Right ventricle myocardium superior (tissue), 1 donor: ENCODE measurements around the gene CTPS1. TPM values are rescaled to one million over a fixed set of nuclear protein-coding genes. Genes with fewer than 3 reads are reported as not detected.
A peak's percentile ranks its signal among the peaks of the same experiment; 100 is the strongest.

ENCODE experiments used
- ATAC-seq: fragments of 200-7000 bp; cut with Tn5 transposase; one replicate; pipeline ENCODE4 v1.9.1; 2020; ENCODE audit warnings: mild to moderate bottlenecking; ENCODE audit not compliant: poor library complexity
- DNase-seq: peaks from one replicate; pipeline ENCODE4 v3.0.0-alpha.2; 2020
- intact Hi-C: fragments of 100-400 bp; cut with DNase I; formaldehyde crosslinking; loops from one replicate; pipeline ENCODE4 v1.11.2; 2022
- total RNA-seq: library from RNA; stranded (reverse); fragmentation: NEBNext Ultra II Directional; extraction: Animal tissue kit (Norgen Biotek cat#: 25700); gene quantifications from one replicate; pipeline ENCODE4 v1.2.1, GENCODE V29; 2021
- donor health status: DM: no; HTN: yes; CAD: no; lungs with severe emphysema.

Gene CTPS1
- total RNA-seq, 1 donor from 2014 or later: 7.2 TPM

DNA sequence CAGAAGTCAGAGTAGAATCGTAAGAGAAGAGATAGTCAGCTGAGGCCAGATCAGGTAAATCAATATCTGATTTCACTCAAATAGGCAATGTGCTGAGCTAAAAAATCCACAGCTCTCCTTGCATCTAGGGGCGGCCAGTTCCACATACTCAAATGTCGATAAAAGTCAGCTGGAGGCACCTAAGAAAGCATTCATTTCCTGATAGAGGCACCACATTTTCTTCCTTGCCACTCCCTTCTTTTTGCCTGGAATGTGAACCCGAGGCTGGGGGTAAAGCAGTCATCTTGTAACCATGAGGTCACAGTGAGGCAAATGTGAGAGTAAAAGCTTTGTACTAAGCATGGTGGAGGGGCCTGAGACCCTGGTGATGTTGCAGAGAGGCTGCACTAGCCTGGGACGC, 24.2 kb upstream of the CTPS1 start:
- DNase-seq (no peak), ATAC-seq (no peak)
- intact Hi-C loops: loop anchor here (10.0 kb wide), 1 partner anchor 340 kb away; no protein-coding TSS in a partner anchor

- no peak for DNase-seq
- ATAC-seq: no peak
- intact Hi-C loops: loop anchor here (10.0 kb wide), 1 partner anchor 342 kb away; no protein-coding TSS in a partner anchor
Measured at GRCh38 chr1:40956407-40956806, 23.1 kb upstream of the CTPS1 start.

GRCh38 chr1:40958210-40958609, 21.3 kb upstream of the CTPS1 start:
- ATAC-seq: no peak
- intact Hi-C loops: loop anchor here (10.0 kb wide), 1 partner anchor 343 kb away; no protein-coding TSS in a partner anchor
- DNase-seq: no peak

DNA sequence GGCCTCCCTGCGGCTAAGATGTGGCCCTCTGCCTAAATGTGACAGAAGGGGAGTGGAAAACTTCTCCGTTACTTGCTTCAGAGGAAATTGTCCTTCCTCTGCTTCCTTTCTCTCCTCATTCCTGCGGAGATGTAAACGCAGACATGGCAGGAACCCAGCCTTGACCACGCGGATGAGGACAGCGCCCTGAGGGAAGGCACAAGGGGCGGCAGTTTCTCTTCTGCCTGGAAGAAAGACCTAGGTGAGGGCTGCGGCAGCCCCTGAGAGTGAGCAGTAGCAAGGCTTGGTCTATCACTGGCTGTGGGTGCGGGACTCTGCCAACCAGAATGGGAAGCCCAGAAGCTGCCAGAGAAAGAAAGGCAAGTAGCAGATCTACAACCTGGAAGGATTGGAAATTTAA, 14.0 kb upstream of the CTPS1 start:
- intact Hi-C loops: no loop called here

DNA sequence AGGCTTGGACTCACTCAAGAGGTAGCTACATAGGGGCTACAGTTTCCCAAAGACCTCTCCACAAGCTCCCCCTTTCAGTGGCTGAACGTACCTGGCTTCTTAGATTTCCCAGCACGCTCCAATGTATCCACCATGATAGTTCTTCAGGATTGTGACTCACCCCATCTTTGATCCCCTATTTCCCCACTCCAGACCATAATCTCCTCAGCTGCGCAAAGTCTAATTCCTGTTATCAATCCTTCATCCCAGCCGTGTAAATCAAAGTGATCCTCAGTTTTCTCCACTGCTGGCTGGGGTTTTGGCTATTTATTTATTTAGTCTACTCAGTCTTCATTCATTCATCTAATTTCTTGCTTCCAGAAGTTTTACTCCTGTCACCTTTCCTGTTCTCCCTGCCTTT, 13.1 kb upstream of the CTPS1 start:
- DNase-seq (no peak), ATAC-seq (no peak)
- intact Hi-C loops: no loop called here

More for the DNA sequence above, 14.0 kb upstream of the CTPS1 start:
- DNase-seq (no peak), ATAC-seq (no peak)

- intact Hi-C loops: no loop called here
- no peak for DNase-seq
- ATAC-seq: no peak
Measured at GRCh38 chr1:40969445-40969844, 10.1 kb upstream of the CTPS1 start.

DNA sequence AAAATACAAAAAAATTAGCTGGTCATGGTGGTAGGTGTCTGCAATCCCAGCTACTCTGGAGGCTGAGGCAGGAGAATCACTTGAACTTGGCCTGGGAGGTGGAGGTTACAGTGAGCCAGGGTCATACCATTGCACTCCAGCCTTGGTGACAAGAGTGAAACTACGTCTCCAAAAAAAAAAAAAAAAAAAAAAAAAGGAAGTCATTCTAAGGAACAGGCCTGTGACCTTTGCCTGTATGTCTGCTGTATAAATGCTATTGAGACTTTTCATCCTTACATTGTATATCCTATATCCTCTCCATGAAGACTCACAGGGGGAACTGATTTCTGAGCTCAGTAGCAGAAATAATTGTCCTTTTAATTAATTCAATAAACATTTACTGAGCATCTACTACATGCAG, 7.5 kb upstream of the CTPS1 start:
- ATAC-seq (no peak), DNase-seq (no peak)
- intact Hi-C loops: no loop called here

DNA sequence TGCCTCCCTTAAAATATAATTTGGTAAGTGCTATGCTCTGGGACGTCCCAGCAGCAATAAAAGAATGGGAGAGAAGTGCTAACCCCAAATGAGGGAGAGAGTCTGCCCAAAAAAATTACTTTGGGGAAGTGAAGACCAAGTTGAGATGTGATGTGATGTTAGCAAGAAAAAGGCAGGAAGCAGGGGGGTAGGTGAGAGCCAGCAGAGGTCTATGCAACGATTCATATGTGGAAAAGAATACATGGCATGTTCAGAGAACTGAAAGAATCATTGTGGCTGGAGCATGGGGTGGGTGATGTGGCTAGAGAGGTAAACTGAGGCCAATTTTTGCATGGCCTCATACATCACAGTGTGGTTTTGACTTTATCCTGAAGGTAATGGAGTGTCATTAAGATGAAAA, 5.6 kb upstream of the CTPS1 start:
- DNase-seq (no peak), ATAC-seq (no peak)
- intact Hi-C loops: no loop called here

DNA sequence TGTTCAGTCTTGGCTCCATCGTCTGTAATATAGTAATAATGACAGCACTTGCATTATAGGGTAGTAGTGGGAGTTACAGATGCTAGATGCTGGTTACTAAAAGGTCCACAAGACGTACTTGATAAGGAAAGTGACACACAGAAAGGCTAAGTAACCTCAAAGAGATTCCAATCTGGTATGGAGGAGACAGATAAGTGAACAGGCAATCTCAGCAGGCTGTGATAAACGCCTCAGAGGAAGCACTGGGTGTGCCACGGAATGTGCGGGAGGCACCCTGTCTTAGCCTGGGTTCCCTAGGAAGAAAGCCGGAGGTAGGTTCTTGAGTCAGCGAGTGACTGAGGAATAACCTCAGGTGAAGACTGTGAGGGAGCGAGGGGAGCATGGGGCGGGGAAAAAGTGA, 4.6 kb upstream of the CTPS1 start:
- DNase-seq: no peak
- intact Hi-C loops: no loop called here
- ATAC-seq: no peak

DNA sequence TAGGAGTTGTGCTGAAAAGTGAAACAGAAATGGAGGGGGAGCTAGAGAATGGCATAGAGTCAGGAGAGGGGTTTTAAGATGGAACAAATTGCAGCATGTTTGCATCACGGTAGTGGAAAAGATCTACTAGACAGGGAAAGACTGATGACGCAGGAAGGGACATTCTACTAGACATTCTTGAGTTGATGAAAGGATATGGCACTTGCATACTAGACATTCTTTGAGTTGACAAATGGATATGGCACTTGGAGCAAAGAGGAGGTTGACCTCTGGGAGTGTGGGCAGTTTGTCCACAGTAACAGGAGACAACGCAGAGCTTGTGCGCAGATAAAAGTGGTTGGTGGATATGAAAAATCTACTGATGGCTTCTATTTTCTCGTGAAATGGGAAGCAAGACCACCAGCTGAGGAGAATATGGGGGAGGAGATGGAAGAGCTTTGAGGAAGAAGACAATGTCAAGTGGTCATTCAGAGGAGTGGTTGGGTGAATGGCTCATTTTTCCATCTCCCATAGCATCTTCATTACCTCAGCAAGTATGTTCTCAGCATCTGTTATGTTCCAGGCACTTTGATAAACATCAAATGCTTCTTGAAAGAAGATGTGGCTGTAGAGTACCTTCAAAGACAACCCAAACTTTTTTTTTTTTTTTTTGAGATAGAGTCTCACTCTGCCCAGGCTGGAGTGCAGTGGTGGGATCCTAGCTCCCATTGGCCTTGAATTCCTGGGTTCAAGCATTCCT, 2.4 kb upstream of the CTPS1 start:
- no peak for DNase-seq
- intact Hi-C loops: no loop called here
- ATAC-seq: no peak

DNA sequence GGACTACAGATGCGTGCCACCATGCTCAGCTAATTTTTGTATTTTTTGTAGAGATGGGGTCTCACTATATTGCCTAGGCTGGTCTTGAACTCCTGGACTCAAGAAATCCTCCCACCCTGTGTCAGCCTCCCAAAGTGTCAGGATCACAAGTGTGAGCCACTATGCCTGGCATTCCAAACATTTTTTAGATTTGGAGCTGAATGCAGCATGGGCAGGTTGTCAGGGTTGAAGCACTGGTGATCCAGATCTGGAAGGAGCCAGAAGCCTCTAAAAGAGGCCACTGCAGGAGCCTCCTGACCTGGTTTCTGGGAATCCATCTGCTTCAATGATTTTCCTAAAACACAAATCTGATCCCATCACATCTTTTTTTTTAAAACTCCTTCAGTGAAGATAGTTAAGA, 1.8 kb upstream of the CTPS1 start:
- intact Hi-C loops: no loop called here
- DNase-seq: no peak
- no peak for ATAC-seq

GRCh38 chr1:40978886-40979240, 633 bp upstream of the CTPS1 start:
- DNase-seq (no peak), ATAC-seq (no peak)
- intact Hi-C loops: no loop called here

DNA sequence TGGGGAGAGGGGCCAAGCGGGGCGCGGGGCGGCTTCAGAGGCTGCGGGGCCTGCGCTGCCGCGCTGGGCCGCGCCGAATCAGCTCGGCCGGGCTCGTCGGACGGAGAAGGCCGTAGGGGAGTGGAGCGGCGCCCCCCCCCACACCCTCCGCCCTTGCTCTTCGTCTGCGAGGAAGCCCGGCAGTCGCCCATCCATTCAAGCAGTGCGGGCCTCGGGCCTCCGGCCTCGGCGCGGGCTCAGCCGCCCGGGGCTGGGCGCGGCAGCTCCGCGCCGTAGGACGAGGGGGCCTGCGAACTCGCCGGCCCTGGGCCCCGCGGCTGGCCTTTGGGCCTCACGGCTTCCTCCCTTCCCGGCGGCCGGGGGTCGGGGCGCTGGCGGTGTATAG, 564 bp downstream of the CTPS1 start:
- no peak for DNase-seq
- ATAC-seq: peak; percentile 2
- intact Hi-C loops: no loop called here

DNA sequence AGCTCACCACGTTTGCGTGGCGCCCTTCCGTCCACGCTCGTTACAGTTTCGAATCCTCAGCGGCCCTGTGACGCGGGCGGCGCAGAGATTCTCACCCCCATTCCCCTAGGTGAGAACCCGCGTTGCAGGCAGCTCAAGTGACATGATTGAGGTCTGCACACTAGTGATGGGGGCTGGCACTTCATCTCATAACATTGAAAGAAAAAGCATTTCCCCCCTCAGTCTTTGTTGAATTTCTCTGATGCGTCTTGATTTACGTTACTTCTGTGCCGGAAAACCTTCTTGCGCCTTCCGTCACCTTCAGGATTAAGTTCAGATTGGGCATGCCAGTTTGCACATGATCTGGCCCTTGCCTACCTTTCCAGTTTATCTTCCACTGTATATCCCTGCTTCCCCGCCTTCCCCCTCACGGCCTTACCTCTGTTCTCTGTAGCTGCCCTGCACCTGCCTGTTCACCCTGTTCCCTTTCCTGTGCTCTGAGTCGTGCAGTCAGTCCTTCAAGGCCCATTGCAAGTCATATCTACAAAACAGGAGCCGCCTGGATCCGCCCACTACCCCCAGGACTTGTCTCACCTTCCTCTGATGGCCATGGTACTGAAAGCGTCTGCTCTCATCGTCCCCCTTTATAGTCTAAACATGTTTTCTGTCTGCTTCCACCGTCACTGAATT, 1.1 kb downstream of the CTPS1 start:
- ATAC-seq (no peak), DNase-seq (peak; percentile 44)
- intact Hi-C loops: no loop called here

DNA sequence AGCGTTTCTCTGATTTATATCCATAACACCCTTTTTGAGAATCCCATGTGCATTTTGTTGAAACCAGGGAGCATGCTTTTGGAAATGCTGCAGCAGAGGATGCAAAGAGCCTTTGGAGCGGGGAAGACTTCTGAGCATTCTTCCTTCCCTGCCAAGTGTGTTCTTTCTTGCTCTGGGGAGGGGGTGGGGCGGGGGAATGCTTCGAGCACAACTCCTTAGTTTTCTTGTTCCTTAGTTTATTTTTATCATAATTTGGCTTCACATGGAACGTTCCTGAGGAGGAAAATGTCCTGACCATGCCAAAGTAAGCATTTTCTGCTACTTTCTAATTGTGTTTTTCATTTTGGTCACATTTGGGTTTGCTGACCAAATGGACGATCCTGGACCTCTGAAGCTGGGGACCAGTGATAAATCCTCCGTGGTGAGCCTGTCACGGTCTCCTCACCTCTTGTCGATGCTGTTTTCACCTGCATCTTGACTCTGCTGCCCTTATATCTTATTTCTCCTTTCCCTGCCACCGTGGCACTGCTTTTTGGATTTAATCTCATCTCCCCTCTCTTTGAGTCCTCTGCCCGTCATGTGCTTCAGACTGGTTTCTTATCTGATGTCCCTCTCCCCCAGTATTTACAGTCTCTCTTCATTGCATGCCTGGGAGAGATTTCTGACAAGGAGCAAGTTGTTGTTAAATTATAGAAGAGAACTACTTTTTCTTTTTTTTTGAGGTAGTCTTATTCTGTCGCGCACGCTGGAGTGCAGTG, 2.4 kb downstream of the CTPS1 start:
- ATAC-seq (no peak), DNase-seq (no peak)
- intact Hi-C loops: no loop called here

GRCh38 chr1:40982721-40983120, 3.2 kb downstream of the CTPS1 start:
- no peak for ATAC-seq
- intact Hi-C loops: no loop called here
- DNase-seq: no peak

- intact Hi-C loops: no loop called here
- DNase-seq (no peak), ATAC-seq (no peak)
Measured at GRCh38 chr1:40983286-40983685, 3.8 kb downstream of the CTPS1 start.

- intact Hi-C loops: no loop called here
Measured at GRCh38 chr1:40984066-40984465, 4.6 kb downstream of the CTPS1 start.

GRCh38 chr1:40984531-40984930, 5.0 kb downstream of the CTPS1 start:
- DNase-seq: no peak
- intact Hi-C loops: no loop called here

More at GRCh38 chr1:40984066-40984465, 4.6 kb downstream of the CTPS1 start:
- DNase-seq: no peak
- no peak for ATAC-seq

DNA sequence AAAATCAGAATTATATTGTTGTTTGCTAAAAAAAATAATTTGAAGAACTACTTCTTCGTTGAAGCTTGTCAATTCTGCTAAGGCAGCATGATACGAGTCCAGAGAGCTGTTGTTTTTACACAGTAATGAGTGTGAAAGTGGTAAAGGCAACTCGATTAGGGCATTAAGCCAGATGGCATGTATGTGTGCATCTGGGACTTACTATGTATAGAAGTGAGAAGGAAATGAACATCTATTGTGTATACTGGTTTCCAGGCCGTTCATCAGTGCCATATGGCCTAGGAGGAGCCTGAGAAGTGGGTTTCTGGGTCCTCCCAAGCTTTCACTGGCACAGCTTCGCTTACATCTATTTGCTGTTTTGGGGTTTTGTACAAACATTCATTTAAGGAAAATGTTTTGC, 5.7 kb downstream of the CTPS1 start:
- ATAC-seq (no peak), DNase-seq (no peak)
- intact Hi-C loops: no loop called here

More at GRCh38 chr1:40984531-40984930, 5.0 kb downstream of the CTPS1 start:
- ATAC-seq: no peak
